ENCODE measurements around the gene GRK2.
A peak's percentile ranks its signal among the peaks of the same experiment; 100 is the strongest.

DNA sequence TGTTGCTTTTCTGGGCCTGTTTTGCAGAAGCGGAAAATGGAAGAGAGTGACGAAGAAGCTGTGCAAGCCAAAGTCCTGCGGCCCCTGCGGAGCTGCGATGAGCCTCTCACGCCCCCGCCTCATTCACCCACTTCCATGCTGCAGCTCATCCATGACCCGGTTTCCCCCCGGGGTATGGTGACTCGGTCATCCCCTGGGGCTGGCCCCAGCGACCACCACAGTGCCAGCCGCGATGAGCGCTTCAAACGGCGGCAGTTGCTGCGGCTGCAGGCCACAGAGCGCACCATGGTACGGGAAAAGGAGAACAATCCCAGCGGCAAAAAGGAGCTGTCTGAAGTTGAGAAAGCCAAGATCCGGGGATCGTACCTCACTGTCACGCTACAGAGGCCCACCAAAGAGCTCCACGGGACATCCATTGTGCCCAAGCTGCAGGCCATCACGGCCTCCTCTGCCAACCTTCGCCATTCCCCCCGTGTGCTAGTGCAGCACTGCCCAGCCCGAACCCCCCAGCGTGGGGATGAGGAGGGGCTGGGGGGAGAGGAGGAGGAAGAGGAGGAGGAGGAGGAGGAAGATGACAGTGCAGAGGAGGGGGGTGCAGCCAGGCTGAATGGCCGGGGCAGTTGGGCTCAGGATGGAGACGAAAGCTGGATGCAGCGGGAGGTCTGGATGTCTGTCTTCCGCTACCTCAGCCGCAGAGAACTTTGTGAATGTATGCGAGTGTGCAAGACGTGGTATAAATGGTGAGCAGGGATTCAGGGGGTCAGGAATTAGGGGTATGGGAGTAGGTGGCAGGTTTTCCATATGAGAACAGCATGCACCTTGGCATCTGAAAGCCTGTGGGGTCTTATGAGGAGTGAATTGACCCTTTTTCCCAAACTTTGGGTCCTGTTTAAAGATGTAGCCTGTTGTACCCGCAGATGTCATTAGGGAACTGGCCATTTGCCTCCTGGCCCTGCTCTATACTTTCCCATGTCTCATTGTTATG is 15.9 kb upstream of the GRK2 start:
- TF ChIP-seq, protein P1, sequence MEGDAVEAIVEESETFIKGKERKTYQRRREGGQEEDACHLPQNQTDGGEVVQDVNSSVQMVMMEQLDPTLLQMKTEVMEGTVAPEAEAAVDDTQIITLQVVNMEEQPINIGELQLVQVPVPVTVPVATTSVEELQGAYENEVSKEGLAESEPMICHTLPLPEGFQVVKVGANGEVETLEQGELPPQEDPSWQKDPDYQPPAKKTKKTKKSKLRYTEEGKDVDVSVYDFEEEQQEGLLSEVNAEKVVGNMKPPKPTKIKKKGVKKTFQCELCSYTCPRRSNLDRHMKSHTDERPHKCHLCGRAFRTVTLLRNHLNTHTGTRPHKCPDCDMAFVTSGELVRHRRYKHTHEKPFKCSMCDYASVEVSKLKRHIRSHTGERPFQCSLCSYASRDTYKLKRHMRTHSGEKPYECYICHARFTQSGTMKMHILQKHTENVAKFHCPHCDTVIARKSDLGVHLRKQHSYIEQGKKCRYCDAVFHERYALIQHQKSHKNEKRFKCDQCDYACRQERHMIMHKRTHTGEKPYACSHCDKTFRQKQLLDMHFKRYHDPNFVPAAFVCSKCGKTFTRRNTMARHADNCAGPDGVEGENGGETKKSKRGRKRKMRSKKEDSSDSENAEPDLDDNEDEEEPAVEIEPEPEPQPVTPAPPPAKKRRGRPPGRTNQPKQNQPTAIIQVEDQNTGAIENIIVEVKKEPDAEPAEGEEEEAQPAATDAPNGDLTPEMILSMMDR (IDR thresholded peaks at IDR 0.05): no peak
- TF ChIP-seq POLR2A (IDR thresholded peaks at IDR 0.05) (no peak), POLR2AphosphoS5 (IDR thresholded peaks at IDR 0.05) (peak in 1 of 3 donors; percentile 17)
